GM23248 (cell line): ENCODE results near the gene PIGH.

Source experiments
- EZH2 ChIP-seq: fragments of 200-600 bp; sonication (generic); IDR thresholded peaks from 2 replicates; pipeline ENCODE4 v1.6.1; 2018; ENCODE audit warnings: antibody characterized with exemption, mild to moderate bottlenecking; ENCODE audit not compliant: insufficient read depth, poor library complexity, severe bottlenecking
- EZH2phosphoT487 ChIP-seq: fragments of 200-600 bp; sonication (generic); IDR thresholded peaks from 2 replicates; pipeline ENCODE4 v1.6.1; 2018; ENCODE audit warnings: antibody characterized with exemption, moderate library complexity, mild to moderate bottlenecking, low read depth; ENCODE audit not compliant: insufficient read depth

GRCh38 chr14:67609642-67610310 lies 9.7 kb upstream of the PIGH start:
- TF ChIP-seq EZH2phosphoT487 (no peak), EZH2 (no peak)
